GM19025 (cell line): ENCODE measurements around the gene THAP11.
"Not testable (repeated sequence)": the region's sequence is repeated elsewhere in the genome, so short reads cannot be mapped to it uniquely, and the experiment has no call there.

ENCODE experiments used
- ATAC-seq: cut with Tn5 transposase; IDR thresholded peaks from one replicate; pipeline ENCODE4 v1.9.1; 2021; ENCODE audit warnings: mild to moderate bottlenecking, low read depth, moderate library complexity; ENCODE audit not compliant: unreplicated experiment

Gene THAP11

DNA sequence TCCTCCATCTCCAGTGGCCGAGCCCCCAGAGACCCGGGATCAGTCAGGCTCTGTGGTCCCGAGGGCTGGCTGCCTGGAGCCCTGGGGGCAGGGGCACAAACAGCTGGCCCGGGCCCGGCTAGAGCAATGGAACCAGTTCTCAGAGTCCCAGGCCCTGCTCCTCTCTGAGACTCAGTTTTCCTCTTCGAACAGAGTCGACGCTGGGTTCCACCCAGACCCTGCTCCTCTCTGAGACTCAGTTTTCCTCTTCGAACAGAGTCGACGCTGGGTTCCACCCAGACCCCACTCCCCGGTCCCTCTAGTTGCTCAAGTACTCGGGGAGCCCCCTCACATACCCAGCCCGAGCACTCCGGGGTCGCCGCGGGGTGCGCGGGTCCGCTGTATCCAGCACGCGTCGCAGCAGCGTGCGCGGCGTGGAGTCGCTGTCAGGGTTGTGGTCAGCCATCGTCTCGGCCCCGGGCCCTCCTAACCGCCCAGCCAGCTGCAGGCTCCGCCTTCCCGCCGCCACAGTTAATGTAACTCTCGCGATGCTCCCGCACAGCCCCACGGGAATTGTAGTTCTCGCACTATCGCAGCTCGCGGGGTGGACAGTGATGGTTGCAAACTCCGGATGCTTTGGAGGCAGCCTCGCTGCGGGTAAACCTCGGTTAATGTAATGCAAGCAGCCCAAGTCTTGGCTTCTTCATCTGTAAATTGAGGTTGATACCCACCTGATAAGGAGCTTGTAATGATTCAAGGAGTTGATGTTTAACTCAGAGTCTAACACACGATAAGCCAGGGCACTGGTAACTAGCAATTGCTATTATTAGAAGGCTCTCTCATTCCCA is 8.5 kb upstream of the THAP11 start:
- ATAC-seq, result peak; percentile 99

DNA sequence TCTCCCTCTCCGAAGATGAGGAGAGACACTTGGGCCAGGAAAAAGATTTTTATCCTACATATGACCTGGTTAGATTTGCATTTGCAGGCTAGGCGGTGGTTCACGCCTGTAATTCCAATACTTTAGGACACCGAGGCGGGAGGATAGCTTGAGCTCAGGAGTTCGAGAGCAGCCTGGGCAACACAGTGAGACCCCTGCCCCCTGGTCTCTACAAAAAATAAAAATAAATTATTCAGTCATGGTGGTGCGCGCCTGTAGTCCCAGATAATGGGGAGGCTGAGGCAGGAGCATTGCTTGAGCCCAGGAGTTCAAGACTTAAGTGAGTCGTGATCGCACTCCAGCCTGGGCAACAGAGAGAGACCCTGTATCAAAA is 7.9 kb upstream of the THAP11 start:
- no peak for ATAC-seq

DNA sequence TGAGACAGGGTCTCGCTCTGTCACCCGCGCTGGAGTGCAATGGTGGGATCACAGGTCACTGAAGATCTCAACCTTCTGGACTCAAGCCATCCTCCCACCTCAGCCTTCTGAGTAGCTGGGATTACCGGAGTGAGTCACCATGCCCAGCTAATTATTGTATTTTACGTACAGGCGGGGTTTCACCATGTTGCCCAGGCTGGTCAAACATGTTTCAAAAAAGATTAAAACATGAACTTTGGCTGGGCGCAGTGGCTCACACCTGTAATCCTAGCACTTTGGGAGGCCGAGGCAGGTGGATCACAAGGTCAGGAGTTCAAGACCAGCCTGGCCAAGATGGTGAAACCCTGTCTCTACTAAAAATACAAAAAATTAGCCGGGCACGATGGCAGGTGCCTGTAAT is 4.9 kb upstream of the THAP11 start:
- ATAC-seq, result not testable (repeated sequence)

DNA sequence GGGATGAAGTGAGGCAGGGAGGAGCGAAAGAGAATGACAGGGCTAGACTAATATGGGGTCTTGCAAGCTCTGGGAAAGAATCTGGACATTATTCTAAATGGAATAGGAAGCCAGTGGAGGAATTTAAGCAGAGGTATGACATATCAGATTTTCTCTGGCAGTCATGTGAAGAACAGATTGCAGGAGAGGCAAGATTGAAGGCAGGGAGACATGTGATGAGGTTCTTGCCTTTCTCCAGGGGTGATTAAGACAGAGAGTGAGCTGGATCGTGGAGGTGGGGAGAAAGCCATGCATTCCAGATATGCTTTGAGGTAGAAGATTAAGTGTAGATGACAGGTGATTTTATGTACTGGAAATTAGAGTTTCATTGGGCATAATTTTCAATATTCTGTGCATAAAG is 4.3 kb upstream of the THAP11 start:
- ATAC-seq, result no peak

DNA sequence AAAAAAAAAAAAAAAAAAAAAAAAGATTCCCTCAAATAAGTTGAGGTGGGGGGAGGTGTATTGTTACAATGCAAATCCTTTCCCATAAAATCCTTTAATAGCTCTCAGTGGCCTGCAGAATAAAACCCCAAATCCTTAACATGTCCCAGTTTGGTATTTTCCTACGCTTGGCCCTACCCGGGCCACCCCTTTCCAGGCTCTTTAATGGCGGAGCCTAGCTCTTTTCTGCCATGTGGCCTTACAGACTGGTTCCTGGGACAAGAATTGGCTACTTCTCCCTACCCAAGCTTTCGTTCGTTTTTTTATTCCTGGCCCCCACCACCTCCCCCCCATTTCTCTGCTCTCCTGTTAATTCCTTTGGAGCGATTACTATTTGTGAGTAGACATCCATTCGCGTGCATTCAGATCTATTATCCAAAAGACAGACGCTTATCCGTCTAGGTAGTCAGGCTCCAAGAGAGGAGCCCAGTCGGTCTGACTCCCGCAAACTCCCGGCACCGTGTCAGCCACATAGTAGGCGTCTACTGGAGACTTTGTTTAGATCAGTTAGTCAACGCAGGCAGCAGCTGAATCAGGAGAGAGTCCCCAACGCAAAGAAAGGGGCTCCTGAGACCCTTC is 813 bp upstream of the THAP11 start:
- ATAC-seq, result no peak

DNA sequence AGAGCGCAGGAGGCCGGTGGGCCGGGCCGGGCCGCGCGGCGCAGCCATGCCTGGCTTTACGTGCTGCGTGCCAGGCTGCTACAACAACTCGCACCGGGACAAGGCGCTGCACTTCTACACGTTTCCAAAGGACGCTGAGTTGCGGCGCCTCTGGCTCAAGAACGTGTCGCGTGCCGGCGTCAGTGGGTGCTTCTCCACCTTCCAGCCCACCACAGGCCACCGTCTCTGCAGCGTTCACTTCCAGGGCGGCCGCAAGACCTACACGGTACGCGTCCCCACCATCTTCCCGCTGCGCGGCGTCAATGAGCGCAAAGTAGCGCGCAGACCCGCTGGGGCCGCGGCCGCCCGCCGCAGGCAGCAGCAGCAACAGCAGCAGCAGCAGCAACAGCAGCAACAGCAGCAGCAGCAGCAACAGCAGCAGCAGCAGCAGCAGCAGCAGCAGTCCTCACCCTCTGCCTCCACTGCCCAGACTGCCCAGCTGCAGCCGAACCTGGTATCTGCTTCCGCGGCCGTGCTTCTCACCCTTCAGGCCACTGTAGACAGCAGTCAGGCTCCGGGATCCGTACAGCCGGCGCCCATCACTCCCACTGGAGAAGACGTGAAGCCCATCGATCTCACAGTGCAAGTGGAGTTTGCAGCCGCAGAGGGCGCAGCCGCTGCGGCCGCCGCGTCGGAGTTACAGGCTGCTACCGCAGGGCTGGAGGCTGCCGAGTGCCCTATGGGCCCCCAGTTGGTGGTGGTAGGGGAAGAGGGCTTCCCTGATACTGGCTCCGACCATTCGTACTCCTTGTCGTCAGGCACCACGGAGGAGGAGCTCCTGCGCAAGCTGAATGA is 606 bp downstream of the THAP11 start:
- ATAC-seq, result peak; percentile 7

DNA sequence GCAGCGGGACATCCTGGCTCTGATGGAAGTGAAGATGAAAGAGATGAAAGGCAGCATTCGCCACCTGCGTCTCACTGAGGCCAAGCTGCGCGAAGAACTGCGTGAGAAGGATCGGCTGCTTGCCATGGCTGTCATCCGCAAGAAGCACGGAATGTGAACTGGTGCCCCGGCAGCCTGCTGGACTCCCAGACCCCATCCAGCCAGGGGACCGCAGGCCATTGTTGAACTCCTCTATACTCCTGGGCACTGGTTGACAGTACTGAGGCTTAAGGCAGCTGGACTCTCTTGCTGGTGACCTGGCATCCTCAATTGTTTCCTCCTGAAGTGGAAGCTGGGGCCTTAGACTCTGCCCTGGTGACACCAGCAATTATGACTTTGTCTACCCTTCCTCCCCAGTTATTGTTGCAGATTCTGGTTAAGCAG is 1.2 kb downstream of the THAP11 start:
- no peak for ATAC-seq

DNA sequence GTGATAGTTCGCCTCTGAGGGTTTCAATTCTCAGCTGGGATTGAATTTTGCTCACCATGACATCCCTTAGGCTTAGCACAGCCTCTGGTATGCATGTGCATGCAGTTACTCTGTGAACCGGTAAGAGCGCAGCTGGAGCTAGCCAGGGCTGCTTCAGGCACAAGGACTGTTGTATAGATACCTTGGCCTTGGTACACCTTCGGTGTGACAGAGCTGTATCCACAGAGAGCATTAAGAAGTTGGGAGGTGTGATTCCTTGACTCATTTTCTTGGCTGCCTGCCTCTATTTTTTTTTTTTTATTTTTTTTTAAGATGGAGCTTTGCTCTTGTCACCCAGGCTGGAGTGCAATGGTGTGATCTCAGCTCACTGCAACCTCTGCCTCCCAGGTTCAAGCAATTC is 2.4 kb downstream of the THAP11 start:
- ATAC-seq, result no peak

DNA sequence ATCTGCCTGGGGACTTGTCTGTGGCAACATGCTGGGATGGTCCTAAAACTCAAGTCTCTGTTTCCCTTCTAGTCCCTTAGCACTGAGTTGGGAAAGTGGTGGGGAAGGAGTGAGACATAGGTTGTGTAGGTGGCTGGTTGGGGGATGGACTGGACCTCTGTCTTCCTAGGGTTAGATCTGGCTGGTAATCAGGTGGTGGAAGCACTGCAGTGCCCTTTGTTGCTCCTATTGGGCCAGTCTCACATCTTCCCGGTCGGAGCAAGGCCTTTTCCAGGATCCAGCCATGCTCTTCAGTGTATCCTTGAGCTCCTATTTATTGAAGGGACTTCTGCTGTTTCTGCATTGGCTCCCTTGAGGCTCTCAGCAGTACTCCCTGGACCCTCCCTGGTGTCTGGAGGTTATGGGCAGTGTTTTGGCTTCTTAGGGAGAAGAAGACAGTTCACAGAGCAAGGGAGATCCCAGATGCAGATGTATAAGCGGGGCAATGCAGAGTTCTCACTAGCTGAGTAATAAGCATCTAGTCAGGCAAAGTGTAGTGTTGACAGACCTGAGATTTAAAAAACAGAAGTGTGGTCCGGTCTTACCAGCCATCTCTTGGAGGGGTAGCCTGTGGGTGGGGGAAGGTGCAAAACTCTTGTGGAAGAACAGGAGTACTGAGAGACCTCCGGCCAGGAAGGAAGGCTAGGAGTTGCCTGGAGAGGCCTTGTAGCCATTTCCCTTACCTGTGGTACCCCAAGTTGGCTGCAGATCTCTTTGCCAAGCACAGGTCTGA is 3.4 kb downstream of the THAP11 start:
- no peak for ATAC-seq

DNA sequence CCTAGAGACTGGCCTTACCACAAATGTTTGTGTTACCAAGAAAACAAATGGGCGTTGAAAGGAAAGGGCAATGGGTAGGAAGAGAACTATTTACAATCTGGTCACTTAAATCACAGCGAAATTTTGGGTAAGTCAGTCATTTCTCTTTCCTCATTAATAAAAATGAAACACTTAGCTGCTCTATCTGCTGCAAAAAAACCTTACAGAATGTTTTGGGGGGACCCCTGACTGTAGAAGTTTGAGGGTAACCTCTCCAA is 3.9 kb downstream of the THAP11 start:
- ATAC-seq, result no peak

DNA sequence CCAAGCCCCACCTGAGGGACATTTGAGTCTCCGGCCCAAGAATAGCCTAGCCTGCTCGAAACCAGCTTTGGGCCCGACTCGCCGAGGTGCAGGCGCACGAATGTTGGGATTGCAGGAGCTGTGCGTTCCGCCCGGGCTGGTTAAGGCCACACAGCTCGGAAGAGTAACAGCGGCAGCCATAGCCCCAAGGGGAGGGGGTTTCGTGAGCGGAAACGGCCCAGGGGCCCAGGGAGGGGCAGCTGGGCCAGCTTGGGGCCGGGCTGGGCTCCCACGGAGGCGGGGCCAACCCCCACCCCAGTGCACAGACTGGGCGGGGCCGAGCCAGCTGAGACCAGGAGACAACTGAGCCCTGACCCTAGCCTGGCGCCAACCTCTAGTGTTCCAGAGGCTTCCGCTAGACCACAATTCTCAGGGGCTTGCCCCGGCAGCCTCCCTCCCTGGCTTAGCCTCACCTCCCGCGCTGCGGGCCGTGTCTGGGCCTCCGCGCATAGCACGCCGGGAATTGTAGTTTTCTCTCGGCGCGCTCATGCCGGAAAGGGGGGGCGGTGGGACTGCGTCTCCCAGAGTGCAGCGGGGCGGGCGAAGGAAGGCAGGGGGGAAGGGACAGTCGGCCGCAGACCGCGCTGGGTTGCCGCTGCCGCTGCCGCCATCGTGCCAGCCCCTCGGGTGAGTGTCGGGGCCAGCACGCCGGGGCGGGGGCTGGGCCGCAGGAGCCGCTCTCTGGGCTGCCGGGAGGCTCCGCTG is 4.4 kb downstream of the THAP11 start, which contains the start of gene NUTF2:
Gene NUTF2, plus strand, starts transcription at position 614 of the 744 bp plus-strand sequence. CDS start 18,198 bp downstream, outside the sequence.
- ATAC-seq, result peak; percentile 62

DNA sequence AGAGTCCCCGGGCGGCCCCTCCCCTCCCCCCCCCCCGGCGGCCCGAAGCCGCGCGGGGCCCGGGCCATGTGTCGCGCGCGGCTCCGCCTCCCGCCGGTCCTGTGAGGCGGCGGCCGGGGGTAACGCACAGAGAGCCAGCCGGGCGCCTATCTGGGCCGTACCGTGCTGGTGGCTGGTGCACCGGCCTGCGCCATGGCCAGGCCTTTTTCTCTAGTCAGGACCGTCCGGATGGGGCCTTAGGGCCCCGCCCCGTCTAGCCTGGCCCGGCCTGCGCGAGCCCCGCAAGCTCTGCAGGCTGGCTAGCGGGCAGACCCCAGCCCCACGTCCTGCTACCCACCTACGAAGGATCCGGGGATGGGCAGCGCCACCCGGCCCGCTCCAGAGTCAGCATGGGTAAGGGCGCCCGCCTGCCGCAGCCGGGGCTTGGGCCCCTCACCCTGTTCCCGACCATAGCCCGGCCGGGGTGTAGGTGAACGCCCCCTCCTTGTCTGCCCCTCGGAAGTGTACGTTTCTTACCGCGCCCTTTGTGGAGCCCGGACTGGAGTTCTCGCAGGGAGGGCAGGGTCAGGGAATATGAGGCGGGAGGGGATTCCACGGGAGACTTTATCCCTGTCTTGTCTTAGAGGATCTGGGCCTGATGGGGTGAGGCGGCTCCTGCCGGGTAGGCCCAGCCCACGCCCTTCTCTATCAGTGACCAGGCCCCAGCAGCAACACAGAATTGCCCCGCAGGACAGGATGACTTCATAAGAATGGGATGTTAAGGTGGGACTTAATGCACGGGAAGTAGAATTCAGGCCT is 5.1 kb downstream of the THAP11 start, which contains the start of gene CENPT:
Gene CENPT, minus strand, starts transcription at position 630 of the 798 bp plus-strand sequence. CDS start 13,834 bp downstream, outside the sequence.
- peak; percentile 34 for ATAC-seq

DNA sequence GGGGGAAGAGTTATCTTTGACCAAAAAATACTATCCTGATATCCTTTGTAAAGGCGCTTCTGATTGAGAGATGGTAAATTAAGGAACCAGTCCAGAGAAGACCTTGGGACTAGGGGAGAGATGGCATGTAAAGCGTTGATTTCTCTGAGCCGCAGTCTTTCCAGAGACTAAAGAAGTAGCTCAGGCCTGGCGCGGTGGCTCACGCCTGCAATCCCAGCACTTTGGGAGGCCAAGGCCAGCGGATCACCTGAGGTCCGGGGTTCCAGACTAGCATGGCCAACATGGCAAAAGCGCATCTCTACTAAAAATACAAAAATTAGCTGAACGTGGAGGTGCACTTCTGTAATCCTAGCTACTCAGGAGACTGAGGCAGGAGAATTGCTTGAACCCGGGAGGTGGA is 6.0 kb downstream of the THAP11 start:
- no peak for ATAC-seq

DNA sequence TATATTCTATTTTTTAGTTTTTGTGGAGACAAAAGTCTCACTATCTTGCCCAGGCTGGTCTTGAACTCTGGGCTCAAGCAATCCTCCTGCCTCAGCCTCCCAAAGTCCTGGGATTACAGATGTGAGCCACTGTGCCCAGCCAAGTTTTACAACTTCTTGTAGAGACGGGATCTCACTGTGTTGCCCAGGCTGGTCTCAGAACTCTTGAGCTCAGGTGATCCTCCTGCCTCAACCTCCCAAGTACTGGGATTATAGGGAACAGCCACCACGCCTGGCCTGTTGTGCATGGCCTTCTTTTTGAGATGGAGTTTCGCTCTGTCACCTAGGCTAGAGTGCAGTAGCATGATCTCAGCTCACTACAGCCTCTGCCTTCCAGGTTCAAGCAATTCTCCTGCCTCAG is 11.6 kb downstream of the THAP11 start:
- ATAC-seq, result no peak

DNA sequence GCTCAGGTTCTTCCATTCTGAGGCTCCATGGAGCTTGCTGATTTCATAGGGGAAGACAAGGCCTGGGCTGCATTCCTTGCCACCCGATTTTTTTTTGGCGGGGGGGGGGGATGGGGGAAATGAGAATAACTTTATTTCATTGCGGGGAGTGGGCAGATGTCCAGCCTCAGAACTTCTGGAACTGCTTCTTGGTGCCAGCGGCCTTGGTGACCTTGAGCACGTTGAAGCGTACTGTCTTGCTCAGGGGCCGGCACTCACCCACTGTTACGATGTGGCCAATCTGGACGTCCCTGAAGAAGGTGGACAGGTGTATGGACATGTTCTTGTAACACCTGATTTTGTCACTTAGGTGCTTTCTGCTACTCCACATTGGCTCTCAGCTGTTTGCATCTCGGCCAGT is 13.7 kb downstream of the THAP11 start:
- ATAC-seq, result no peak

DNA sequence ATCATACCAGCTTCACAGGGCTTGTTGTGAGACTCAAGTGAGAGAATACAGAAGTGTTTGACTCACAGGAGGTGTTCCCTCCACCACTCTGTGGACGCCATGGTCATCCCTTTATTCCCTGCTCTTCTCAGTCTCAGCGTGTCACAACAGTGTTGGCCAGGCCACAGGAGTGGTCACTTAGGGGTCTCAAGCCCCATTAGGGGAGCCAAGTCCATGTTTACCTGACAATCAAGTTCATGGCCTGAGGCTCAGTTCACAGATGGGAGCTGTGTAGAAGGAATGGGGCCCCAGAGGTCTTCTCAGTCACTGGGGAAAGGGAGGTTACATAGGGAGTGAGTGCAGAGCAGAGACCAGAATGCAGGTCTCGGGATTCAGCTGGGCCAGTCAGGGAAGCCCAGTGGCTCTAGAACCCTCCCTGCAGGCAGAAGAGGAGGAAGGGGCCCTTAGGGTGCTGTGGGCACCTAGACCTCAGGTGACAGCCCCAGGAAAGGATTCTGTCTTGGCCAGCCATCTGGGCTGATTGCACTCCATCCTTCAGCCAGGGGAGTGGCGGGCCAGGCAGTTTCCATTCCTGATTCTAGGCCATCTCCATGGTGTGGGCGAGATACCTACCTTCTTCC is 14.9 kb downstream of the THAP11 start:
- no peak for ATAC-seq

DNA sequence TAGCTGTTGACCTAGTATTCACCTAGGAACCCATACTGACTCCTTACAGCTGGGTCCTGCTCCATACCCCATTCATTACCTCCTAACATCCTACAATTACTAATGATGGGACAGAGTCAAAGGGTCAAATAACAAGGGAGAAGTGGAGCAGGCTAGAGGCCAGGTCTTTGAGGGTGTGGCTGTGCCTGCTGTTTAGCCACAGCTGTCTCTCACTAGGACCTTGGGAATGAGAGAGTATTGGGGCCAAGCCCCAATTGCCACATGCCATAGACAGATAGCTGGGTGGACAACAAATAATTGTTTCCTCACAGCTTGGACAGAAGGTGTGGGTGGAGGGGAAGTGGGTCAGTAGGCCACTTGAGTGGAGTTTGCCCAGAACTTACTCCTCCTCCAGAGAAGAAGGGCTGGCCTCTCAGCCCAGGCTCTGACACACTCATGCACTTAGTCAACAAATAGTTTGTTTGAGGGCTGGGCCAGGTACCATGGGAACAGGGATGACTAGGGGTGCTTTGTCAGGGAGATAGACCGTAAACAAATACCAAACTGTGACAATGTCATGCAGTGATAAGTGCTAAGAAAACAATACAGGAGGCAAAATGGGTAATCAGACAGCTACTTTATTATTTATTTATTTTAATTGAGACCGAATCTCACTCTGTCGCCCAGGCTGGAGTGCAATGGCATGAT is 15.6 kb downstream of the THAP11 start:
- ATAC-seq, result no peak

DNA sequence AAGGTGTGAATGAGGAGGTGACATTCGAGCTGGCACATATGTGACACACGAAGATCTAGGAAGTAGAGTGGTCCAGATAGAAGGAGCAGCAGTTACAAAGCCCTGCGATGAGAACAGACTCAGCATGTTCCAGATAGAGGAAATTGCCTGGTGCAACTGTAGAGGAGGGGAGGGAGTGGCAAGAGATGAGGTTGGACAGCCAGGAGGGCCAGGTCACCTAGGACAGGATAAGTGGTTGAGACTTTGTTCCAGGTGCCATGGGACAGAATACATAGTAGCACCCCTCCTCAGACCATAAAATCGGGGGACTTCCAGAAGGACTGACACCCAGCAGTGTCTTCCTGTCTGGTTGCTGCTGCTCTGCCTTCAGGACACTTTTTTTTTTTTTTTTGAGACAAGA is 16.4 kb downstream of the THAP11 start:
- no peak for ATAC-seq
